GM18951 (cell line): Measurements from ENCODE around the gene EFTUD2.

Experiments
- POLR2A ChIP-seq: IDR thresholded peaks from 4 replicates; pipeline ENCODE4 v1.6.1; 2011; ENCODE audit warnings: mild to moderate bottlenecking; ENCODE audit not compliant: insufficient read length, insufficient read depth; ENCODE audit errors: extremely low read depth
- in situ Hi-C: fragments of 300-500 bp; cut with MboI; formaldehyde crosslinking; loops from one replicate; pipeline ENCODE4 v1.12.0; 2022; ENCODE audit warnings: low sequenced_read_pairs, mixed read lengths, inconsistent platforms; ENCODE audit not compliant: unreplicated experiment

The EFTUD2 gene

GRCh38 chr17:44904001-44904984, 5.0 kb upstream of the EFTUD2 start:
- in situ Hi-C loops, result no loop called here
- TF ChIP-seq POLR2A, result no peak

- in situ Hi-C loops, result no loop called here
- no peak for TF ChIP-seq POLR2A
Observed at GRCh38 chr17:44903012-44903685, 3.9 kb upstream of the EFTUD2 start.

- in situ Hi-C loops, result no loop called here
- no peak for TF ChIP-seq POLR2A
Observed at GRCh38 chr17:44902135-44902760, 3.0 kb upstream of the EFTUD2 start.

- TF ChIP-seq POLR2A, result no peak
- in situ Hi-C loops, result no loop called here
Observed at GRCh38 chr17:44901411-44901921, 2.2 kb upstream of the EFTUD2 start.

- TF ChIP-seq POLR2A, result no peak
- in situ Hi-C loops, result no loop called here
Observed at GRCh38 chr17:44900894-44901293, 1.6 kb upstream of the EFTUD2 start.

- in situ Hi-C loops, result no loop called here
Observed at GRCh38 chr17:44898768-44899073, 524 bp downstream of the EFTUD2 start.

GRCh38 chr17:44894642-44895041, 4.6 kb downstream of the EFTUD2 start:
- no peak for TF ChIP-seq POLR2A
- in situ Hi-C loops, result no loop called here

More at GRCh38 chr17:44898768-44899073, 524 bp downstream of the EFTUD2 start:
- TF ChIP-seq POLR2A, result no peak

- TF ChIP-seq POLR2A, result no peak
- in situ Hi-C loops, result no loop called here
Observed at GRCh38 chr17:44892250-44892649, 7.0 kb downstream of the EFTUD2 start.

GRCh38 chr17:44889003-44889402, 10.2 kb downstream of the EFTUD2 start:
- in situ Hi-C loops, result no loop called here
- TF ChIP-seq POLR2A, result no peak

GRCh38 chr17:44887971-44888954, 11.0 kb downstream of the EFTUD2 start:
- no peak for TF ChIP-seq POLR2A
- in situ Hi-C loops, result no loop called here

- TF ChIP-seq POLR2A, result no peak
- in situ Hi-C loops, result no loop called here
Observed at GRCh38 chr17:44887016-44887415, 12.2 kb downstream of the EFTUD2 start.

GRCh38 chr17:44884941-44885340, 14.3 kb downstream of the EFTUD2 start:
- TF ChIP-seq POLR2A, result no peak
- in situ Hi-C loops, result no loop called here
